Mesenchymal stem cell (in vitro differentiated cells and primary cell): ENCODE results near the gene CNOT3.

ENCODE experiments used
- DNase-seq: peaks from one replicate; pipeline ENCODE4 v3.0.0-alpha.2; 2013
- H2AFZ ChIP-seq: one replicate; pipeline ENCODE4 v1.6.1; 2013; ENCODE audit warnings: low read depth, mild to moderate bottlenecking, control low read depth, inconsistent platforms, low read length, moderate library complexity
- H2AK5ac ChIP-seq: 2 replicates; pipeline ENCODE4 v1.6.1; 2013; ENCODE audit warnings: low read length, moderate library complexity, mild to moderate bottlenecking, inconsistent platforms; ENCODE audit not compliant: severe bottlenecking
- H2BK120ac ChIP-seq: one replicate; pipeline ENCODE4 v1.6.1; 2013; ENCODE audit warnings: low read depth, mild to moderate bottlenecking, inconsistent platforms, low read length, moderate library complexity
- H2BK12ac ChIP-seq, 2 experiments: one replicate each; pipeline ENCODE4 v1.6.1; 2013; ENCODE audit warnings: inconsistent platforms in 2 of 2, low read length in 2 of 2, mild to moderate bottlenecking in 2 of 2, moderate library complexity in 2 of 2, control low read depth in 1 of 2
- H2BK15ac ChIP-seq: one replicate; pipeline ENCODE4 v1.6.1; 2013; ENCODE audit warnings: mild to moderate bottlenecking, low read depth, inconsistent platforms; ENCODE audit not compliant: poor library complexity, severe bottlenecking
- H2BK5ac ChIP-seq: 2 replicates; pipeline ENCODE4 v1.6.1; 2013; ENCODE audit warnings: low read depth, mild to moderate bottlenecking, low read length, control low read depth, inconsistent platforms; ENCODE audit not compliant: poor library complexity, severe bottlenecking
- H3K14ac ChIP-seq, 2 experiments: one replicate each; pipeline ENCODE4 v1.6.1; 2013; ENCODE audit warnings: inconsistent platforms in 2 of 2, low read length in 2 of 2, control low read depth in 1 of 2, mild to moderate bottlenecking in 1 of 2, moderate library complexity in 1 of 2
- H3K18ac ChIP-seq, 2 experiments: one replicate each; pipeline ENCODE4 v1.6.1; 2013; ENCODE audit warnings: inconsistent platforms in 2 of 2, low read length in 2 of 2, control low read depth in 1 of 2, low read depth in 1 of 2, mild to moderate bottlenecking in 1 of 2
- H3K23ac ChIP-seq, 2 experiments: one replicate each; pipeline ENCODE4 v1.6.1; 2013; ENCODE audit warnings: inconsistent platforms in 2 of 2, low read length in 2 of 2, mild to moderate bottlenecking in 2 of 2, moderate library complexity in 2 of 2, control low read depth in 1 of 2
- H3K27ac ChIP-seq: 2 replicates; pipeline ENCODE4 v1.5.1; 2013; ENCODE audit warnings: mild to moderate bottlenecking, moderate library complexity, low read length, control low read depth, inconsistent platforms; ENCODE audit not compliant: poor library complexity, severe bottlenecking
- H3K27me3 ChIP-seq, 2 experiments: 2 replicates each; pipeline versions ENCODE4 v1.6.1 to v1.7.0; 2013; ENCODE audit warnings: low read length in 2 of 2, mild to moderate bottlenecking in 2 of 2, moderate library complexity in 2 of 2, control low read depth in 1 of 2, inconsistent platforms in 1 of 2; ENCODE audit not compliant: control insufficient read depth in 1 of 2, insufficient read depth in 1 of 2
- H3K36me3 ChIP-seq, 2 experiments: 2 replicates each; pipeline versions ENCODE4 v1.6.1 to v1.7.0; 2013; ENCODE audit warnings: low read length in 2 of 2, control low read depth in 1 of 2, inconsistent platforms in 1 of 2, low read depth in 1 of 2, mild to moderate bottlenecking in 1 of 2; ENCODE audit not compliant: insufficient read depth in 2 of 2, control insufficient read depth in 1 of 2
- H3K4ac ChIP-seq, 2 experiments: one replicate each; pipeline ENCODE4 v1.6.1; 2013; ENCODE audit warnings: inconsistent platforms in 2 of 2, low read length in 2 of 2, mild to moderate bottlenecking in 2 of 2, moderate library complexity in 2 of 2, control low read depth in 1 of 2, low read depth in 1 of 2
- H3K4me1 ChIP-seq: 2 replicates; pipeline ENCODE4 v1.6.1; 2013; ENCODE audit warnings: low read depth, low read length, control low read depth; ENCODE audit not compliant: control insufficient read depth, insufficient read depth
- H3K4me2 ChIP-seq: 2 replicates; pipeline ENCODE4 v1.6.1; 2013; ENCODE audit warnings: low read length, mild to moderate bottlenecking, inconsistent platforms; ENCODE audit not compliant: poor library complexity, severe bottlenecking
- H3K4me3 ChIP-seq, 2 experiments: 2 replicates each; pipeline versions ENCODE4 v1.5.1 to v1.7.0; 2013; ENCODE audit warnings: low read length in 2 of 2, mild to moderate bottlenecking in 2 of 2, control low read depth in 1 of 2, low read depth in 1 of 2; ENCODE audit not compliant: insufficient read depth in 1 of 2
- H3K79me1 ChIP-seq: replicated peaks from 2 replicates; pipeline ENCODE4 v1.6.1; 2013; ENCODE audit warnings: mild to moderate bottlenecking, control low read depth, low read length, inconsistent platforms; ENCODE audit not compliant: poor library complexity, severe bottlenecking
- H3K9ac ChIP-seq: 2 replicates; pipeline ENCODE4 v1.7.0; 2013; ENCODE audit warnings: mild to moderate bottlenecking, low read length, moderate library complexity
- H3K9me3 ChIP-seq: 2 replicates; pipeline ENCODE4 v1.7.0; 2013; ENCODE audit warnings: mild to moderate bottlenecking, low read length; ENCODE audit not compliant: control insufficient read depth
- H4K8ac ChIP-seq: one replicate; pipeline ENCODE4 v1.6.1; 2013; ENCODE audit warnings: inconsistent platforms, mild to moderate bottlenecking, low read length, moderate library complexity
- H4K91ac ChIP-seq: one replicate; pipeline ENCODE4 v1.6.1; 2013; ENCODE audit warnings: mild to moderate bottlenecking, low read length, inconsistent platforms
- WGBS: methylation state at CpG from one replicate; pipeline ENCODE4 v1.1.7; 2013; ENCODE audit warnings: mixed read lengths; 5-methylcytosine and 5-hydroxymethylcytosine counted together

CNOT3 gene

GRCh38 chr19:54106716-54107115 is 30.8 kb upstream of the CNOT3 start:
- H3K4me1 ChIP-seq = peaks cover 7% of the 10 kb centered on the region
- no peak overlapping the region for H3K4ac ChIP-seq
- H3K36me3 ChIP-seq = peaks cover 57 to 61% of the 10 kb centered on the region in 2 experiments
- H3K18ac ChIP-seq = no peak overlapping the region
- H4K8ac ChIP-seq = no peak overlapping the region
- WGBS = 90% methylated on average over 15 of the region's 15 CpGs
- no peak overlapping the region for H2AK5ac ChIP-seq
- no peaks in the 10 kb centered on the region for H3K9me3 ChIP-seq
- H2BK120ac ChIP-seq = no peak overlapping the region
- no peak overlapping the region for H3K4me3 ChIP-seq
- H3K27ac ChIP-seq = no peak overlapping the region
- no peak overlapping the region for H3K23ac ChIP-seq
- H3K14ac ChIP-seq = no peak overlapping the region
- H3K27me3 ChIP-seq = no peaks in the 10 kb centered on the region
- no peak overlapping the region for H3K4me2 ChIP-seq
- H2AFZ ChIP-seq = no peak overlapping the region
- peaks cover 34% of the 10 kb centered on the region for H3K79me1 ChIP-seq
- no peak overlapping the region for H2BK15ac ChIP-seq
- no peak overlapping the region for H4K91ac ChIP-seq
- no peak overlapping the region for H2BK5ac ChIP-seq
- DNase-seq = no peak
- H3K9ac ChIP-seq = no peak overlapping the region
- H2BK12ac ChIP-seq = no peak overlapping the region

GRCh38 chr19:54107876-54108490 is 29.6 kb upstream of the CNOT3 start:
- peaks cover 37% of the 10 kb centered on the region for H3K79me1 ChIP-seq
- no peak overlapping the region for H3K4me2 ChIP-seq
- no peak overlapping the region for H3K9ac ChIP-seq
- H2BK15ac ChIP-seq = no peak overlapping the region
- H2AFZ ChIP-seq = no peak overlapping the region
- H3K14ac ChIP-seq = no peak overlapping the region
- no peak for DNase-seq
- H3K36me3 ChIP-seq = peaks cover 57 to 61% of the 10 kb centered on the region in 2 experiments
- H4K8ac ChIP-seq = no peak overlapping the region
- no peak overlapping the region for H3K4me3 ChIP-seq
- H3K27me3 ChIP-seq = no peaks in the 10 kb centered on the region
- no peak overlapping the region for H3K4ac ChIP-seq
- no peak overlapping the region for H3K23ac ChIP-seq
- no peak overlapping the region for H2BK120ac ChIP-seq
- peaks cover 7% of the 10 kb centered on the region for H3K4me1 ChIP-seq
- no peaks in the 10 kb centered on the region for H3K9me3 ChIP-seq
- 89% methylated on average over 20 of the region's 21 CpGs for WGBS
- H4K91ac ChIP-seq = no peak overlapping the region
- no peak overlapping the region for H2BK5ac ChIP-seq
- no peak overlapping the region for H3K27ac ChIP-seq
- no peak overlapping the region for H3K18ac ChIP-seq
- no peak overlapping the region for H2BK12ac ChIP-seq
- H2AK5ac ChIP-seq = no peak overlapping the region

- Histone ChIP-seq H2AFZ (no peak overlapping the region), H2BK15ac (no peak overlapping the region), H2BK12ac (no peak overlapping the region), H2AK5ac (no peak overlapping the region), H3K14ac (no peak overlapping the region), H4K8ac (no peak overlapping the region), H3K27me3 (no peaks in the 10 kb centered on the region), H2BK120ac (no peak overlapping the region), H3K79me1 (peaks cover 42% of the 10 kb centered on the region), H3K4me1 (peaks cover 6% of the 10 kb centered on the region), H3K23ac (no peak overlapping the region), H3K9me3 (no peaks in the 10 kb centered on the region), H3K18ac (no peak overlapping the region), H3K4me2 (no peak overlapping the region), H3K27ac (no peak overlapping the region), H2BK5ac (no peak overlapping the region), H3K9ac (no peak overlapping the region), H3K4me3 (no peak overlapping the region), H4K91ac (no peak overlapping the region), H3K36me3 (peaks cover 61% of the 10 kb centered on the region in 2 experiments), H3K4ac (no peak overlapping the region)
- no peak for DNase-seq
- 94% methylated on average over 5 of the region's 7 CpGs for WGBS
Observed at GRCh38 chr19:54108496-54108895, 29.1 kb upstream of the CNOT3 start.

GRCh38 chr19:54109651-54110050 is 27.9 kb upstream of the CNOT3 start:
- Histone ChIP-seq H3K36me3 (peaks cover 61 to 66% of the 10 kb centered on the region in 2 experiments), H2BK120ac (no peak overlapping the region), H3K27ac (no peak overlapping the region), H3K27me3 (no peaks in the 10 kb centered on the region), H3K4me1 (peaks cover 9% of the 10 kb centered on the region), H3K9me3 (no peaks in the 10 kb centered on the region), H3K18ac (no peak overlapping the region), H2BK5ac (no peak overlapping the region), H3K79me1 (peaks cover 48% of the 10 kb centered on the region), H3K4me3 (no peak overlapping the region), H3K9ac (no peak overlapping the region), H3K23ac (no peak overlapping the region), H4K91ac (no peak overlapping the region), H2AFZ (no peak overlapping the region), H3K14ac (no peak overlapping the region), H2BK12ac (no peak overlapping the region), H4K8ac (no peak overlapping the region), H3K4ac (no peak overlapping the region), H2BK15ac (no peak overlapping the region), H3K4me2 (no peak overlapping the region), H2AK5ac (no peak overlapping the region)
- 95% methylated on average over 4 of the region's 6 CpGs for WGBS
- no peak for DNase-seq
